GM23338 (cell line): ENCODE measurements around the gene SYNDIG1L. TPM values are rescaled to one million over a fixed set of nuclear protein-coding genes. Genes with fewer than 3 reads are reported as not detected.
A peak's percentile ranks its signal among the peaks of the same experiment; 100 is the strongest.
"Not testable (repeated sequence)": the region's sequence is repeated elsewhere in the genome, so short reads cannot be mapped to it uniquely, and the experiment has no call there.

Experiments
- ATAC-seq: fragments of 200-7000 bp; cut with Tn5 transposase; 3 replicates; pipeline ENCODE4 v1.9.1; 2020
- DNase-seq: peaks from one replicate; pipeline ENCODE4 v3.0.0-alpha.2; 2015; ENCODE audit warnings: low spot score
- H2AFZ ChIP-seq: fragments of 200-600 bp; sonication (generic); 2 replicates; pipeline ENCODE4 v1.8.0; 2016; ENCODE audit warnings: antibody characterized with exemption, mild to moderate bottlenecking, moderate library complexity
- H3F3A ChIP-seq: fragments of 200-600 bp; sonication (generic); replicated peaks from 2 replicates; pipeline ENCODE4 v1.8.0; 2017; ENCODE audit warnings: antibody characterized with exemption, mixed run types, low read depth
- H3K27ac ChIP-seq: fragments of 200-600 bp; sonication (generic); 2 replicates; pipeline ENCODE4 v1.6.1; 2016; ENCODE audit warnings: low read depth
- H3K27me3 ChIP-seq: fragments of 200-600 bp; sonication (generic); 2 replicates; pipeline ENCODE4 v1.8.0; 2016; ENCODE audit warnings: mild to moderate bottlenecking, mixed run types, moderate library complexity; ENCODE audit not compliant: insufficient read depth
- H3K36me3 ChIP-seq: fragments of 200-600 bp; sonication (generic); 2 replicates; pipeline ENCODE4 v1.8.0; 2016; ENCODE audit warnings: mild to moderate bottlenecking; ENCODE audit not compliant: insufficient read depth
- H3K4me1 ChIP-seq: fragments of 200-600 bp; sonication (generic); 2 replicates; pipeline ENCODE4 v1.8.0; 2016; ENCODE audit warnings: mild to moderate bottlenecking, moderate library complexity; ENCODE audit not compliant: insufficient read depth
- H3K4me2 ChIP-seq: fragments of 200-600 bp; sonication (generic); 2 replicates; pipeline ENCODE4 v1.7.1; 2017; ENCODE audit warnings: mixed run types
- H3K4me3 ChIP-seq: fragments of 200-600 bp; sonication (generic); 2 replicates; pipeline ENCODE4 v1.6.1; 2016; ENCODE audit warnings: mixed run types
- H3K79me2 ChIP-seq: fragments of 200-600 bp; sonication (generic); replicated peaks from 2 replicates; pipeline ENCODE4 v1.8.0; 2017; ENCODE audit warnings: mild to moderate bottlenecking; ENCODE audit not compliant: insufficient read depth
- H3K9me2 ChIP-seq: fragments of 200-600 bp; sonication (generic); 2 replicates; pipeline ENCODE4 v1.8.0; 2017; ENCODE audit not compliant: insufficient read depth
- H4K20me1 ChIP-seq: fragments of 200-600 bp; sonication (generic); replicated peaks from 2 replicates; pipeline ENCODE4 v1.8.0; 2017; ENCODE audit warnings: mild to moderate bottlenecking; ENCODE audit not compliant: insufficient read depth
- H3K27ac Mint-ChIP-seq: 2 replicates; pipeline ENCODE4 v1.8.0; 2020; ENCODE audit warnings: inconsistent platforms, mild to moderate bottlenecking, moderate library complexity, mixed read lengths
- H3K27me3 Mint-ChIP-seq: 3 replicates; pipeline ENCODE4 v1.8.0; 2022; ENCODE audit warnings: low read depth, mild to moderate bottlenecking, moderate library complexity, mixed read lengths, inconsistent platforms; ENCODE audit not compliant: insufficient read depth, poor library complexity
- H3K36me3 Mint-ChIP-seq: 3 replicates; pipeline ENCODE4 v1.8.0; 2021; ENCODE audit warnings: low read depth, mild to moderate bottlenecking, inconsistent platforms, moderate library complexity, mixed read lengths
- H3K4me1 Mint-ChIP-seq: 3 replicates; pipeline ENCODE4 v1.8.0; 2020; ENCODE audit warnings: mild to moderate bottlenecking, inconsistent platforms, mixed read lengths
- H3K4me3 Mint-ChIP-seq: 3 replicates; pipeline ENCODE4 v1.8.0; 2021; ENCODE audit warnings: moderate library complexity, mild to moderate bottlenecking, inconsistent platforms, mixed read lengths
- H3K9me3 Mint-ChIP-seq: 3 replicates; pipeline ENCODE4 v1.8.0; 2020; ENCODE audit warnings: moderate library complexity, mild to moderate bottlenecking, inconsistent platforms, mixed read lengths
- ETS1 ChIP-seq: IDR thresholded peaks from 2 replicates; pipeline ENCODE4 v1.6.1; 2016; ENCODE audit warnings: antibody characterized with exemption
- EZH2phosphoT487 ChIP-seq: fragments of 200-600 bp; sonication (generic); IDR thresholded peaks from one replicate; pipeline ENCODE4 v1.8.1; 2018; ENCODE audit warnings: antibody characterized with exemption; ENCODE audit not compliant: unreplicated experiment
- JUNB ChIP-seq: IDR thresholded peaks from one replicate; pipeline ENCODE4 v1.6.1; 2016; ENCODE audit warnings: antibody characterized with exemption; ENCODE audit not compliant: unreplicated experiment
- NANOG ChIP-seq: IDR thresholded peaks from 2 replicates; pipeline ENCODE4 v1.6.1; 2016; ENCODE audit warnings: antibody characterized with exemption, borderline replicate concordance
- POLR2AphosphoS5 ChIP-seq: IDR thresholded peaks from 2 replicates; pipeline ENCODE4 v1.6.1; 2016; ENCODE audit warnings: antibody characterized with exemption, low read depth
- polyA plus RNA-seq: library from polyadenylated mRNA; unstranded; fragments of >200 nt; fragmentation: Nextera tagmentation; extraction: Ambion mirVana; gene quantifications from 2 replicates; pipeline ENCODE4 v1.2.1, GENCODE V29; 2016
- total RNA-seq: library from RNA; depleted of rRNA; stranded (reverse); fragments of >200 nt; shearing (Covaris generic); gene quantifications from 2 replicates; pipeline ENCODE4 v1.2.3, GENCODE V29; 2014
- TF ChIP-seq, protein P1 (sequence below): fragments of 250-450 bp; sonication (Bioruptor Pico); IDR thresholded peaks from 2 replicates; pipeline ENCODE4 v1.5.0; 2020; ENCODE audit warnings: mild to moderate bottlenecking, moderate library complexity

The SYNDIG1L gene
- total and polyA plus RNA-seq, 2 experiments from 2014 or later: 0.65 to 2.1 TPM

GRCh38 chr14:74456684-74457564, 30.9 kb upstream of the SYNDIG1L start (continued):
- TF ChIP-seq, protein P1, sequence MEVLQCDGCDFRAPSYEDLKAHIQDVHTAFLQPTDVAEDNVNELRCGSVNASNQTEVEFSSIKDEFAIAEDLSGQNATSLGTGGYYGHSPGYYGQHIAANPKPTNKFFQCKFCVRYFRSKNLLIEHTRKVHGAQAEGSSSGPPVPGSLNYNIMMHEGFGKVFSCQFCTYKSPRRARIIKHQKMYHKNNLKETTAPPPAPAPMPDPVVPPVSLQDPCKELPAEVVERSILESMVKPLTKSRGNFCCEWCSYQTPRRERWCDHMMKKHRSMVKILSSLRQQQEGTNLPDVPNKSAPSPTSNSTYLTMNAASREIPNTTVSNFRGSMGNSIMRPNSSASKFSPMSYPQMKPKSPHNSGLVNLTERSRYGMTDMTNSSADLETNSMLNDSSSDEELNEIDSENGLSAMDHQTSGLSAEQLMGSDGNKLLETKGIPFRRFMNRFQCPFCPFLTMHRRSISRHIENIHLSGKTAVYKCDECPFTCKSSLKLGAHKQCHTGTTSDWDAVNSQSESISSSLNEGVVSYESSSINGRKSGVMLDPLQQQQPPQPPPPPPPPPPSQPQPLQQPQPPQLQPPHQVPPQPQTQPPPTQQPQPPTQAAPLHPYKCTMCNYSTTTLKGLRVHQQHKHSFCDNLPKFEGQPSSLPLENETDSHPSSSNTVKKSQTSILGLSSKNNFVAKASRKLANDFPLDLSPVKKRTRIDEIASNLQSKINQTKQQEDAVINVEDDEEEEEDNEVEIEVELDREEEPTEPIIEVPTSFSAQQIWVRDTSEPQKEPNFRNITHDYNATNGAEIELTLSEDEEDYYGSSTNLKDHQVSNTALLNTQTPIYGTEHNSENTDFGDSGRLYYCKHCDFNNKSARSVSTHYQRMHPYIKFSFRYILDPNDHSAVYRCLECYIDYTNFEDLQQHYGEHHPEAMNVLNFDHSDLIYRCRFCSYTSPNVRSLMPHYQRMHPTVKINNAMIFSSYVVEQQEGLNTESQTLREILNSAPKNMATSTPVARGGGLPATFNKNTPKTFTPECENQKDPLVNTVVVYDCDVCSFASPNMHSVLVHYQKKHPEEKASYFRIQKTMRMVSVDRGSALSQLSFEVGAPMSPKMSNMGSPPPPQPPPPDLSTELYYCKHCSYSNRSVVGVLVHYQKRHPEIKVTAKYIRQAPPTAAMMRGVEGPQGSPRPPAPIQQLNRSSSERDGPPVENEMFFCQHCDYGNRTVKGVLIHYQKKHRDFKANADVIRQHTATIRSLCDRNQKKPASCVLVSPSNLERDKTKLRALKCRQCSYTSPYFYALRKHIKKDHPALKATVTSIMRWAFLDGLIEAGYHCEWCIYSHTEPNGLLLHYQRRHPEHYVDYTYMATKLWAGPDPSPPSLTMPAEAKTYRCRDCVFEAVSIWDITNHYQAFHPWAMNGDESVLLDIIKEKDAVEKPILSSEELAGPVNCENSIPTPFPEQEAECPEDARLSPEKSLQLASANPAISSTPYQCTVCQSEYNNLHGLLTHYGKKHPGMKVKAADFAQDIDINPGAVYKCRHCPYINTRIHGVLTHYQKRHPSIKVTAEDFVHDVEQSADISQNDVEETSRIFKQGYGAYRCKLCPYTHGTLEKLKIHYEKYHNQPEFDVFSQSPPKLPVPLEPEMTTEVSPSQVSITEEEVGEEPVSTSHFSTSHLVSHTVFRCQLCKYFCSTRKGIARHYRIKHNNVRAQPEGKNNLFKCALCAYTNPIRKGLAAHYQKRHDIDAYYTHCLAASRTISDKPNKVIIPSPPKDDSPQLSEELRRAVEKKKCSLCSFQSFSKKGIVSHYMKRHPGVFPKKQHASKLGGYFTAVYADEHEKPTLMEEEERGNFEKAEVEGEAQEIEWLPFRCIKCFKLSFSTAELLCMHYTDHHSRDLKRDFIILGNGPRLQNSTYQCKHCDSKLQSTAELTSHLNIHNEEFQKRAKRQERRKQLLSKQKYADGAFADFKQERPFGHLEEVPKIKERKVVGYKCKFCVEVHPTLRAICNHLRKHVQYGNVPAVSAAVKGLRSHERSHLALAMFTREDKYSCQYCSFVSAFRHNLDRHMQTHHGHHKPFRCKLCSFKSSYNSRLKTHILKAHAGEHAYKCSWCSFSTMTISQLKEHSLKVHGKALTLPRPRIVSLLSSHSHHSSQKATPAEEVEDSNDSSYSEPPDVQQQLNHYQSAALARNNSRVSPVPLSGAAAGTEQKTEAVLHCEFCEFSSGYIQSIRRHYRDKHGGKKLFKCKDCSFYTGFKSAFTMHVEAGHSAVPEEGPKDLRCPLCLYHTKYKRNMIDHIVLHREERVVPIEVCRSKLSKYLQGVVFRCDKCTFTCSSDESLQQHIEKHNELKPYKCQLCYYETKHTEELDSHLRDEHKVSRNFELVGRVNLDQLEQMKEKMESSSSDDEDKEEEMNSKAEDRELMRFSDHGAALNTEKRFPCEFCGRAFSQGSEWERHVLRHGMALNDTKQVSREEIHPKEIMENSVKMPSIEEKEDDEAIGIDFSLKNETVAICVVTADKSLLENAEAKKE (CRISPR knock-in tag): no peak

GRCh38 chr14:74454397-74454796, 28.4 kb upstream of the SYNDIG1L start:
- not testable (repeated sequence) for H3K4me3 ChIP-seq, H3K27ac ChIP-seq, H3K4me3 Mint-ChIP-seq, DNase-seq, H3K4me1 Mint-ChIP-seq, H3F3A ChIP-seq, H3K27me3 Mint-ChIP-seq, H3K4me1 ChIP-seq, H2AFZ ChIP-seq, H3K9me2 ChIP-seq, H3K27me3 ChIP-seq, H3K4me2 ChIP-seq, ATAC-seq, H4K20me1 ChIP-seq, H3K79me2 ChIP-seq, H3K27ac Mint-ChIP-seq, H3K36me3 ChIP-seq, H3K36me3 Mint-ChIP-seq
- peaks cover 27% of the 10 kb centered on the region for H3K9me3 Mint-ChIP-seq

DNA sequence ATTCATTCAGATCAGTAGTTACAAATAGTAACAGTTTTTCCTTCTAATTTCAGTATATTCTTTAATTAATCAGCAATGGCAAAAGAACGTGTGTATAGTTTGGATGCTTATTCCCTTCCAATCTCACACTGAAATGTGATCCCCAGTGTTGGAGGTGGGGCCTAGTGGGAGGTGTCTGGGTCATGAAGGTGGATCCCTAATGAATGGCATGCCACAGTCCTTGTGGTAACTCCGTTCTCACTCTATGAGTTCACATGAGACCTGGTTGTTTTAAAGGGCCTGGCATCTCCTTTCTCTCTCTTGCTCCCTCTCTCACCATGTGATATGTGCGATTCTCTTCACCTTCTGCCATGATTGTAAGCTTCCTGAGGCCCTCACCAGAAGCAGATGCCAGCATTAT, 18.9 kb upstream of the SYNDIG1L start:
- no peak overlapping the region; the same call in 1 of the 2 replicates for H3K27ac Mint-ChIP-seq
- peak; percentile 85 for DNase-seq
- no peaks in the 10 kb centered on the region for H3K9me2 ChIP-seq
- TF ChIP-seq EZH2phosphoT487 (no peak), ETS1 (no peak), JUNB (no peak), NANOG (no peak), POLR2AphosphoS5 (no peak)

More for the DNA sequence above, 18.9 kb upstream of the SYNDIG1L start:
- H3K4me2 ChIP-seq: no peak overlapping the region
- no peaks in the 10 kb centered on the region for H4K20me1 ChIP-seq
- no peaks in the 10 kb centered on the region for H3K79me2 ChIP-seq
- H3K27ac ChIP-seq: no peak overlapping the region
- no peaks in the 10 kb centered on the region for H3K27me3 ChIP-seq
- H3K4me3 ChIP-seq: no peak overlapping the region
- Mint-ChIP-seq H3K27me3 (peaks cover 5% of the 10 kb centered on the region), H3K4me1 (peaks cover 18% of the 10 kb centered on the region), H3K36me3 (no peaks in the 10 kb centered on the region), H3K9me3 (no peaks in the 10 kb centered on the region), H3K4me3 (no peak overlapping the region)
- ATAC-seq: peak; percentile 100
- no peaks in the 10 kb centered on the region for H3K36me3 ChIP-seq
- H3K4me1 ChIP-seq: peaks cover 21% of the 10 kb centered on the region
- H2AFZ ChIP-seq: no peak overlapping the region
- no peaks in the 10 kb centered on the region for H3F3A ChIP-seq
